ENCODE measurements around the gene TPRN. TPM values are rescaled to one million over a fixed set of nuclear protein-coding genes. Genes with fewer than 3 reads are reported as not detected.

Gene TPRN
- polyA plus RNA-seq, 1 donor = 32.1 TPM

GRCh38 chr9:137186385-137186784 is 14.2 kb downstream of the TPRN start:
- no peaks in the 10 kb centered on the region for H3K9me3 ChIP-seq (ENCODE audit: control insufficient read depth, low read depth, low read length)
- no peaks in the 10 kb centered on the region for H3K27me3 ChIP-seq (ENCODE audit: control insufficient read depth, insufficient read depth, low read length)
- H3K27ac ChIP-seq (ENCODE audit: low read length) = no peak overlapping the region
- peaks cover 71% of the 10 kb centered on the region for H3K36me3 ChIP-seq (ENCODE audit: control insufficient read depth, insufficient read depth, low read length)
- H3K4me1 ChIP-seq (ENCODE audit: control insufficient read depth, insufficient read depth, low read length) = peaks cover 36% of the 10 kb centered on the region
- no CpG with 5 or more reads among the region's 6 CpGs for WGBS (ENCODE audit: insufficient coverage, low lambda C conversion rate)
- no peak overlapping the region for H3K4me3 ChIP-seq (ENCODE audit: low read length)
- DNase-seq = no peak

- no CpG with 5 or more reads among the region's 19 CpGs for WGBS (ENCODE audit: insufficient coverage, low lambda C conversion rate)
- Histone ChIP-seq H3K4me1 (ENCODE audit: control insufficient read depth, insufficient read depth, low read length) (peaks cover 32% of the 10 kb centered on the region), H3K27me3 (ENCODE audit: control insufficient read depth, insufficient read depth, low read length) (no peaks in the 10 kb centered on the region), H3K9me3 (ENCODE audit: control insufficient read depth, low read depth, low read length) (no peaks in the 10 kb centered on the region), H3K27ac (ENCODE audit: low read length) (no peak overlapping the region), H3K4me3 (ENCODE audit: low read length) (no peak overlapping the region), H3K36me3 (ENCODE audit: control insufficient read depth, insufficient read depth, low read length) (peaks cover 71% of the 10 kb centered on the region)
- DNase-seq = no peak
These were observed 14.6 kb downstream of the TPRN start for GRCh38 chr9:137185921-137186320.

GRCh38 chr9:137184881-137185660 is 15.5 kb downstream of the TPRN start:
- no peak for DNase-seq

GRCh38 chr9:137183980-137184595 is 16.5 kb downstream of the TPRN start:
- DNase-seq = no peak
- no peaks in the 10 kb centered on the region for H3K9me3 ChIP-seq (ENCODE audit: control insufficient read depth, low read depth, low read length)
- H3K36me3 ChIP-seq (ENCODE audit: control insufficient read depth, insufficient read depth, low read length) = peaks cover 76% of the 10 kb centered on the region
- no CpG with 5 or more reads among the region's 27 CpGs for WGBS (ENCODE audit: insufficient coverage, low lambda C conversion rate)
- H3K4me3 ChIP-seq (ENCODE audit: low read length) = no peak overlapping the region
- no peaks in the 10 kb centered on the region for H3K27me3 ChIP-seq (ENCODE audit: control insufficient read depth, insufficient read depth, low read length)
- peaks cover 16% of the 10 kb centered on the region for H3K4me1 ChIP-seq (ENCODE audit: control insufficient read depth, insufficient read depth, low read length)
- no peak overlapping the region for H3K27ac ChIP-seq (ENCODE audit: low read length)

More at GRCh38 chr9:137184881-137185660, 15.5 kb downstream of the TPRN start:
- peaks cover 71% of the 10 kb centered on the region for H3K36me3 ChIP-seq (ENCODE audit: control insufficient read depth, insufficient read depth, low read length)
- no peak overlapping the region for H3K4me3 ChIP-seq (ENCODE audit: low read length)
- no peak overlapping the region for H3K27ac ChIP-seq (ENCODE audit: low read length)
- H3K27me3 ChIP-seq (ENCODE audit: control insufficient read depth, insufficient read depth, low read length) = no peaks in the 10 kb centered on the region
- WGBS (ENCODE audit: insufficient coverage, low lambda C conversion rate) = no CpG with 5 or more reads among the region's 48 CpGs
- H3K9me3 ChIP-seq (ENCODE audit: control insufficient read depth, low read depth, low read length) = no peaks in the 10 kb centered on the region
- peaks cover 24% of the 10 kb centered on the region for H3K4me1 ChIP-seq (ENCODE audit: control insufficient read depth, insufficient read depth, low read length)

DNA sequence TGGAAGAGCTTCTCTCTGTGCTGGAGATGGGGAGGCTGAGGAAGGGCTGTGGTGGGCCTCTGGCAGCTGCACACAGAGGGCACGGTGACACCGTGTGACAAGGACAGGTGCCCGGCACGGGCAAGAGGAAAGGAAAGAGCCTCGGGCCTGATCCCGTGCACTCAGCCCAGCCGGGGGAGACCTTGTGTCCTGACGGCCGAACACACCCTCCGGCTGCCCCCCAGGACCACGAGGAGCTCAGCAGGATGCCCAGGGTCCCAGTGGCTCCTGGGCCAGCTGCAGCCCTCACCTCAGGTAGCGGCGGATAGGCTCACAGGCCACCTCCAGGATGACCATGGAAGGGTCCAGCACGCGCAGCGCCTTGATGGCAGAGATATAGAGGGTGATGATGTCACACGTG is 17.7 kb downstream of the TPRN start:
- H3K4me1 ChIP-seq (ENCODE audit: control insufficient read depth, insufficient read depth, low read length) = peaks cover 16% of the 10 kb centered on the region
- H3K36me3 ChIP-seq (ENCODE audit: control insufficient read depth, insufficient read depth, low read length) = peaks cover 87% of the 10 kb centered on the region
- H3K4me3 ChIP-seq (ENCODE audit: low read length) = no peak overlapping the region
- H3K27ac ChIP-seq (ENCODE audit: low read length) = no peak overlapping the region
- DNase-seq = no peak
- H3K27me3 ChIP-seq (ENCODE audit: control insufficient read depth, insufficient read depth, low read length) = no peaks in the 10 kb centered on the region
- no peaks in the 10 kb centered on the region for H3K9me3 ChIP-seq (ENCODE audit: control insufficient read depth, low read depth, low read length)
- WGBS (ENCODE audit: insufficient coverage, low lambda C conversion rate) = no CpG with 5 or more reads among the region's 17 CpGs

DNA sequence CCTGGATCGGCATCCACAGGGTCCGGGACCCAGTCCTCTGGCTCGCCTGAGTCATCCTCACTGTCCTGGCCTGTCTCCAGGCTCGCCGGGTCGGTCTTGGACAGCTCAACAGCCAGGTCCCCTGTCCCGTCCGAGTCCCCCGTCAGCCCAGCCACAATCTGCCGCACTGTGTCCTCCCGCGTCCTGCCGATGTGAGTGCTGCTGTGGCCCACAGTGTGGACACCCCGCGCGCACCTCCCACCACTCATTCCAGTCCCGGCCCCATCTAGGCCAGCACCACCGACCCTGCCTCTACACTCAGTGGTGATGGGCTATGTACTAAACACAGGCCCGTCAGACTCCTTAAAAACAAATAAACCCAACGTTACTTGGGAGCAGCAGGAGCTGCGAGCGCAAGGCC is 18.9 kb downstream of the TPRN start:
- Histone ChIP-seq H3K27ac (ENCODE audit: low read length) (no peak overlapping the region), H3K4me1 (ENCODE audit: control insufficient read depth, insufficient read depth, low read length) (peaks cover 5% of the 10 kb centered on the region), H3K4me3 (ENCODE audit: low read length) (no peak overlapping the region), H3K27me3 (ENCODE audit: control insufficient read depth, insufficient read depth, low read length) (no peaks in the 10 kb centered on the region), H3K9me3 (ENCODE audit: control insufficient read depth, low read depth, low read length) (no peaks in the 10 kb centered on the region), H3K36me3 (ENCODE audit: control insufficient read depth, insufficient read depth, low read length) (peaks cover 84% of the 10 kb centered on the region)
- DNase-seq = no peak
- WGBS (ENCODE audit: insufficient coverage, low lambda C conversion rate) = no CpG with 5 or more reads among the region's 22 CpGs

GRCh38 chr9:137180491-137180890 is 20.1 kb downstream of the TPRN start:
- DNase-seq = no peak
- no CpG with 5 or more reads among the region's 20 CpGs for WGBS (ENCODE audit: insufficient coverage, low lambda C conversion rate)
- H3K9me3 ChIP-seq (ENCODE audit: control insufficient read depth, low read depth, low read length) = no peaks in the 10 kb centered on the region
- H3K36me3 ChIP-seq (ENCODE audit: control insufficient read depth, insufficient read depth, low read length) = peaks cover 73% of the 10 kb centered on the region
- no peaks in the 10 kb centered on the region for H3K27me3 ChIP-seq (ENCODE audit: control insufficient read depth, insufficient read depth, low read length)
- H3K27ac ChIP-seq (ENCODE audit: low read length) = no peak overlapping the region
- peaks cover under 1% of the 10 kb centered on the region for H3K4me1 ChIP-seq (ENCODE audit: control insufficient read depth, insufficient read depth, low read length)
- no peak overlapping the region for H3K4me3 ChIP-seq (ENCODE audit: low read length)

DNA sequence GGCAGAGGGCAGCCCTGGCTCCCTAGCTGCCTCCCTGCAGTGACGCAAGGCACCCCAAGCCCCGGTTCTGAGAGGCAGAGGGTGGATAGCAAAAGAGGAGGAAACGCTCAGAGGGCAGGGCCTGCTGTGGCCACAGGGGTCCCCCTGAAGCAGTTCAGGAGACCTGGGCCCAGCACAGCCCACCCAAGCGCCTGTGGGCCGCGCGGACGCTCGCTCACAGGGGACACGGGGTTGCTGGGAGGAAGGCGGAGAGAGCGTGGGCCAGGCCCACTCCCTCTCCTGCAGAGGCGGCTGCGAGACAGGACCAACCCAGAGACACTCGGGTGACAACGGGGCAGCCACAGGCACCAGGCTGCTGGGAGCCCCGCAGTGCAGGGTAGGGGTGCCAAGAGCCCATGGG is 20.8 kb downstream of the TPRN start:
- WGBS (ENCODE audit: insufficient coverage, low lambda C conversion rate) = no CpG with 5 or more reads among the region's 17 CpGs
- no peak overlapping the region for H3K27ac ChIP-seq (ENCODE audit: low read length)
- peaks cover 5% of the 10 kb centered on the region for H3K4me1 ChIP-seq (ENCODE audit: control insufficient read depth, insufficient read depth, low read length)
- DNase-seq = no peak
- peaks cover 6% of the 10 kb centered on the region for H3K9me3 ChIP-seq (ENCODE audit: control insufficient read depth, low read depth, low read length)
- H3K36me3 ChIP-seq (ENCODE audit: control insufficient read depth, insufficient read depth, low read length) = peaks cover 66% of the 10 kb centered on the region
- no peak overlapping the region for H3K4me3 ChIP-seq (ENCODE audit: low read length)
- peaks cover 5% of the 10 kb centered on the region for H3K27me3 ChIP-seq (ENCODE audit: control insufficient read depth, insufficient read depth, low read length)

GRCh38 chr9:137178939-137179630 is 21.5 kb downstream of the TPRN start:
- Histone ChIP-seq H3K4me3 (ENCODE audit: low read length) (no peak overlapping the region), H3K9me3 (ENCODE audit: control insufficient read depth, low read depth, low read length) (peaks cover 6% of the 10 kb centered on the region), H3K27ac (ENCODE audit: low read length) (no peak overlapping the region), H3K36me3 (ENCODE audit: control insufficient read depth, insufficient read depth, low read length) (peaks cover 59% of the 10 kb centered on the region), H3K27me3 (ENCODE audit: control insufficient read depth, insufficient read depth, low read length) (peaks cover 8% of the 10 kb centered on the region), H3K4me1 (ENCODE audit: control insufficient read depth, insufficient read depth, low read length) (peaks cover 5% of the 10 kb centered on the region)
- DNase-seq = no peak
- no CpG with 5 or more reads among the region's 19 CpGs for WGBS (ENCODE audit: insufficient coverage, low lambda C conversion rate)

DNA sequence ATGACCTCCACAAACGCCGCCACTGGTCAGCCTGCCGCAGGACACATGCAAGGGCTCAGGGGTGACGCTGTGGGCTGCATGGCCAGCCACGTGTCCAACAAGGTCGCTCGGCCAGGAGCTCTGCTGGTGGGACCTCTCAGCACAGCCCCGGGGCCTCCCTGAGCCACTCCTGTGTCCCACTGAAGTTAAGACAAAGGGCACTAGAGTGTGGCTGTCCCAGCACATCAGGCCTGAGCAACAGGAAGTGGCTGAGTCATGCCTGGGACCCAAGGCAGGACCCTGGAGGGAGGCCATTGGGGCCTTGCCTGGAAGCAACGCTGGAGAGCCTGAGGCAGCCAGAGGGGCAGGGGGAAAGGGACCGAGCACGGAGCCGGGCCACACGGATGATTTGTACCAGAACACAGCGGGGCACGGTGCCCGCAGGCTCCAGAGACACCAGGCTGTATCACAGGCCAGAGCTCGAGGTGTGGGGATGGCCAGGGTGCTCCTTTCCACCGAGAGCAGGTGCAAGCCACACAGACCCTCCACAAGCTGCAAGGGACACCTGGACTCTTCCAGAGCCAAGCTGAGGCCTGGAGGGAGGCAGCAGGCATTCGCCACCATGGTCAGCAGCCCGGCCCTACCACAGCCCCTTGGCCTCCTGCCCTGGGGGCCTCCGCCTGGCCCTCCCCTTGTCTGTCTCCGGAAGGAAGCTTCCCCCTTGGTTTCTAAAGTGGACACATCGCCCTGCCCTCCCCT is 22.2 kb downstream of the TPRN start:
- Histone ChIP-seq H3K27me3 (ENCODE audit: control insufficient read depth, insufficient read depth, low read length) (peaks cover 13% of the 10 kb centered on the region), H3K9me3 (ENCODE audit: control insufficient read depth, low read depth, low read length) (peaks cover 6% of the 10 kb centered on the region), H3K4me1 (ENCODE audit: control insufficient read depth, insufficient read depth, low read length) (peaks cover 5% of the 10 kb centered on the region), H3K4me3 (ENCODE audit: low read length) (no peak overlapping the region), H3K27ac (ENCODE audit: low read length) (no peak overlapping the region), H3K36me3 (ENCODE audit: control insufficient read depth, insufficient read depth, low read length) (peaks cover 52% of the 10 kb centered on the region)
- DNase-seq = no peak
- WGBS (ENCODE audit: insufficient coverage, low lambda C conversion rate) = no CpG with 5 or more reads among the region's 23 CpGs

Data from large intestine (tissue), 3 donors.